GM21423 (cell line): ENCODE results near the gene STPG4.

Experiments used
- ATAC-seq: cut with Tn5 transposase; IDR thresholded peaks from one replicate; pipeline ENCODE4 v1.9.1; 2021; ENCODE audit warnings: mild to moderate bottlenecking, moderate library complexity; ENCODE audit not compliant: unreplicated experiment

Gene STPG4

GRCh38 chr2:47056868-47057686 lies 98.0 kb downstream of the STPG4 start:
- no peak for ATAC-seq

- no peak for ATAC-seq
These were observed 98.7 kb downstream of the STPG4 start for GRCh38 chr2:47056374-47056773.

GRCh38 chr2:47054868-47055267 lies 100.2 kb downstream of the STPG4 start:
- no peak for ATAC-seq

DNA sequence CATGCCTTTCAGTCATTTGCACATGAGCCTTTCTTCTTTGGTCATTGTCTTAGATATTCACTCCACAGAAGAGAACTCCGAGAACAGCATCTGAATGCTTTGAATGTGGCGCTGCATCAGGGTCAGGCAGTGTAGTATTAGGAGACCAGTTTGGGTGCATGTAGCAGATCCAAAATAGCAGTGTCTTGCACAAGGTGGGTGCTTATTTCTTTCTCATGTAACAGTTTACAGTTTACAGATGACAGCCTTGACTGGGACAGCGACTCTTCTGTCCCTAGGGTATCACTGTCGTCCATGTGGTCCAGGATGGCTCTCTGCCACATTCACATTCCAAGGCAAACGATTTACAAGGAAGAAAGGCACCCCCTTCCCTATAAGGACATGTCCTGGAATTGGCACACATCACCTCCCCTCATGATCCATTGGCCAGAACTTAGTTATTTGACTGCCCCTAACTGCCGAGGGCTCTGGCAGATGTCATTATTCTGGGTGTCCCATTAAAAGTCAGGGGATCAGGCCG lies 101.0 kb downstream of the STPG4 start:
- no peak for ATAC-seq

DNA sequence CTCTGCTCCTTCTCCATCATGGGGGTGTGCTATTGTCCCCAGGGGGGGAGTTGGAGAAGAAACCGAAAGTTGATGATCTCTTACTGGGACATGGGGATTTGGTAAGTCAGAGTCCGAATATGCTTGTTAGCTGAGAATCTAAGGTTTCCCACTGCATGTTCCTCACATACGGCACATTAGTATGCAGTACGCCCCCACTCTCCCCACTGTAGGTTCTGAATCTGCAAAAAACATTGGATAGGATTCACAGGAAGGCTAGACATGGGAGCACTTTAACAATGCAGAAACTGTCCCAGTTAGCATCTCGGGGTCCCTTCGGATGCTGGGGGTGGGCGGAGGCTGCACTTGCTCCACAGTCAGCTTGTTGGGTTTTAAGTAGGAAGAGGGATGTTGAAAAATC lies 102.3 kb downstream of the STPG4 start:
- no peak for ATAC-seq

GRCh38 chr2:47051562-47051961 lies 103.5 kb downstream of the STPG4 start:
- no peak for ATAC-seq

DNA sequence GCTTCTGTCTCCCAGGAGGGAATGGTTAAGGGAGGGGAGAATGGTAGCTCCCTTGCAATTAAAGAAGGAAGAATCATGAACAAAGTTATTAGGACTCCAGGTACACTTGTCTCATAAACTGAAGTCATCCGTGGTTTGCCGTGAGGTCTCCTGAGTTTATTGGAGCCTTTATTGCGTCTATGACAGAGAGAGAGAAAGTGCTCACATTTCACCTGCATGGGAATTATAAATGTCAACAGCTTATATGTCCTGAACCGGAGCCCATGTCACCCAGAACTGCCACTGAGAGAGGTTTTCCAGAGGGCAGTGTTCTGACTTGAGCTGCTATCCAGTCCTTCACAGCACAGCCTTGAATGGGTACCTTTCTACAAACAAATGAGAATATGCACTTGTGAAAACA lies 104.3 kb downstream of the STPG4 start:
- no peak for ATAC-seq

GRCh38 chr2:47050021-47050760 lies 104.9 kb downstream of the STPG4 start:
- ATAC-seq = no peak

- no peak for ATAC-seq
These were observed 105.6 kb downstream of the STPG4 start for GRCh38 chr2:47049502-47049901.

- ATAC-seq = no peak
These were observed 106.2 kb downstream of the STPG4 start for GRCh38 chr2:47048801-47049480.

DNA sequence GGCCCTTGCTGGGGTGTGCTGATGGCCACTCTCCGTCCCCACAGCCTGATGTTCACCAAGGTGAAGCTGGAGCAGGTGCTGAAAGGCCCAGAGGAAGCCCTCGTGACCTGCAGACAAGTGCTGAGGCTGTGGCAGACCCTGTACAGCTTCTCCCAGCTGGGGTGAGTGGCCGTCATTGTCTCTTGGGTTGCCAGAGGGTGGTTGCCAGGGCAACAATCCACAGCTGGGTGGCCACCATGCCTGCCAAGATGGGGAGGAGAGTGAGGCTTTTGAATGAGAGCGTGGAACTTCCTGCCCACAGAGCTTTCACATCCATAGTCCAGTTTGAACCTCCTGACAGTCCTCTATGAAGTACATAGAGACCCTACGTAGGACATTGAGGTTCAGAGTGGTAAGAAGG lies 108.8 kb downstream of the STPG4 start:
- no peak for ATAC-seq

DNA sequence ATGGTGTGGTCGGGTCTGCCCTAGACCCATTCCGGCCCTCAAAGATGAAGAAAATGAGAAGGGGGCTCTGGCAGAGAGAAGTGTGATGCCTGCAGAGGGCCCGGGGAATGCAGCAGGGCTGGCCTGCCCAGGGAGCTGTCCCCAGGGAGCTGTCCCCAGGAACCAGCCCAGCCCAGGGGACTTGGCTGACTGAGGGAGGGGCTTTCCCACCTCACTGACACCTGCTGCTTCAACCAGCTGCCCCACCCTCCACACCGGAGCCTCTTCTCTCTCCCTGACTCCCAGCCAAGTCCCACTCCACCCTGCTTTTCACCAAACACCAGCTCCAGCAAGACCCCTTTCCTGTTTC lies 111.2 kb downstream of the STPG4 start:
- ATAC-seq = no peak

GRCh38 chr2:47043142-47043890 lies 111.8 kb downstream of the STPG4 start:
- no peak for ATAC-seq

DNA sequence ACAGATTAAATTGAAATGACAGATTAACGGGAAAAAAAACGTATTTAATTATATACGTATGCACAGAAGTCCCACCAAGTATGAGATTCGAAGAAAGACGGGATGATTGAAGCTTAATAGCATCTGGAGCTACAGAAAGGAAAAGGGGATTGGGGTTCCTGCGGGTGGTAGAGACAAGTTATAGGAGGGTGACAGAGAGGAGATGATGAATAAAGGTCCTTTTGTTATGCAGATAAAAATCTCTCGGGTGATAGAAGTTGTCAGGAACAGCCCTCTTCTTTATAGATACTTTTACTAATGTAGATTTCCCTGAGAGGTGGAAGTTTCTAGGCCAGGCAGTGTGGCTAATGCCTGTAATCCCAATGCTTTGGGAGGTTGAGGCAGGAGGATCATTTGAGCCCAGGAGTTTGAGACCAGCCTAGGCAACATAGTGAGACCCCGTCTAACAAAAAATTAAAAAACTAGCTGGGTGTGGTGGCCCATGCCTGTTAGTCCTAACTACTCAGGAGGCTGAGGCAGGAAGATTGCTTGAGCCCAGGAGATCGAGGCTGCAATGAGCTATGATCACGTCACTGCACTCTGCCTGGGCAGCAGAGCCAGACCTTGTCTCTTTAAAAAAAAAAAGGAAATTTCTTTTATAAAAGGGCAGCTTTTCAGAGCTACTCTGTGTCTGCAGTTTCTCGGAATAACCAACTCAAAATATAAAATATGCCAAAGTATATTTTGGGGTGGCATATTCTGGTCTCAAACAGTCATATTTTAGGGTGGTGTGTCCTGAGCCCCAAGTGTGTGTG lies 113.0 kb downstream of the STPG4 start:
- ATAC-seq = no peak

DNA sequence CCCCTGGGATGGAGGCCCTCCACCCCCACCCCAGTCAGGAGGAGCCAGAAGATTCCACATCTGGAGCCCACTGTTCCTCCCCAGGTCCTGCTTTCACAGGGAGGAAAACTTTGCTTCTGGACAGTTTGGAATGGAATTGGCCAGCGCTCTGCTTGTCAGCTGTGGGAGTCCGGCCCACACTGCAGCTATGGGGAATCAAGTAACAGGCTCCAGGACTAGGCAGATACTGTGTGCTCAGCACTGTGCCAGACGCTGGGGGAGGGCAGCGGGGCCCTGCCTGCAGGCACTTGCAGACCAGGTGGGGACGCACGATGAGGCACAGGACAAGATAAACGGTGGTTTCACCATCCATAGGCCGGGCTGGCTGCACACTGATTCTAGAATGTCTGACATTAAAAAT lies 114.0 kb downstream of the STPG4 start:
- no peak for ATAC-seq

- ATAC-seq = no peak
These were observed 114.5 kb downstream of the STPG4 start for GRCh38 chr2:47040651-47041050.

GRCh38 chr2:47039913-47040562 lies 115.1 kb downstream of the STPG4 start:
- no peak for ATAC-seq

DNA sequence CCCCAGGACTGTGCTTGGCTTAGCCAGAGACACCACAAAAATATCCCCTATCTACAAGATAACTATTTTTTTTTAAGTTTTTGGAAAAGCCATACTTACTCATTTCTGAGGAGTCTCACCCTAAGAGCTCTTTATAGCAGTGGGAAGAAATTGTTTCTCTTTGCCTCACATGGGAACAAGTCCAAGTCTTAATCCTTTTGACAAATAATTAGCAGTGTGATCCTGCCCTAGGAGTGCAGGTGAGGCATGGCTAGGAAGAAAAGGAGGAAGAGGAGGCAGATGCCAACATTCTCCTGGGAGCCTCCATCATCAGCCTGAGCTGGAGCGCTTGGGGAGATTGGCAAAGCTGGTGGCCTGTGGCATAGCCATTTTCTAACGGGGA lies 115.6 kb downstream of the STPG4 start:
- no peak for ATAC-seq

DNA sequence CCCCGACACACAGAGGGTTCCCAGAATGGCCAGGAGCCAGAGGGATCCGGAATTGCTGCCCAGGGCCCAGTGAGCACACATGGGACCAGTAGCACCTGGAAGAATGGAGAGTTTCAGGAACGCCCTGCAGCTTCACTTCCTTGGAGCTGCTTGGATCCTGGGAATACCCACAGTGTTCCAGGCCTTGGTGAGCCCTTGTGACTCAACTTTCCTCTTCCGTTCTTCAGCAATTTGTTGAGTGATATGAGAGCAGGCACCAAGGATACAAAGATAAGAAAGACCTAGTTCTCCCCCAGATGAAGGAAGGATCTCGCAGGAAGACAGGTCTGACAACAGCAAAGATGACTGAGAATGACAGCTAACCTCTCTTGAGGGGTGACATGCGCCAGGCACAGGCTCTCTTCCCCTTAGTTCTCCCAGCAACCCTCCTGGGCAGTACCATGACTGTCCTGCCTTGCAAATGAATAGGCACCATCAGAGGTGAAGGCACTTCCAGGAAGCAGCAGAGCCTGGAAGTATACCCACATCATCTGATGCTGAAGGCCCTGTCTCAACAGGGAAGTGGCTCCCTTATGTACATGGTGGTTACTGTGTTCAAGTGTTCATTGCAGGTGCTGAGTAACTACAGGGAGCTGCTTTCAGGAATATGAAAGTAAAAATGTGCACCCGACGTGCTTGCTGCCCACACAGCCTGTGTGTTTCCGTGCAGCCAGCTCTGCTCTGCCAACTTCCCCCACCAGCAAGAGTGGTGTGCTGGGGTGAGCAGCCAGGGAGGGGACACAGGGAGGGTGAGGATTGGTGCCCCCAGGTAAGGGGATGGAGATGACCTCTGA lies 116.2 kb downstream of the STPG4 start:
- ATAC-seq = peak; percentile 41
